Keratinocyte (primary cell): Measurements from ENCODE around the gene KCNJ9.

Experiments used
- EZH2 ChIP-seq: IDR thresholded peaks from one replicate; pipeline ENCODE4 v1.6.1; 2012; ENCODE audit warnings: inconsistent platforms, mild to moderate bottlenecking, low read length, moderate library complexity
- TF ChIP-seq, protein P1 (sequence below), 3 experiments: IDR thresholded peaks in 1 of 3; conservative IDR thresholded peaks in 1 of 3; optimal IDR thresholded peaks in 1 of 3; 2 replicates in 2 of 3; 3 replicates in 1 of 3; pipeline versions ENCODE3 to v1.5.1; 2011; ENCODE audit warnings: low read length in 3 of 3, mild to moderate bottlenecking in 3 of 3, moderate library complexity in 2 of 3, control low read depth in 1 of 3, inconsistent platforms in 1 of 3; ENCODE audit not compliant: insufficient read depth in 2 of 3; ENCODE audit errors: extremely low read depth in 1 of 3

DNA sequence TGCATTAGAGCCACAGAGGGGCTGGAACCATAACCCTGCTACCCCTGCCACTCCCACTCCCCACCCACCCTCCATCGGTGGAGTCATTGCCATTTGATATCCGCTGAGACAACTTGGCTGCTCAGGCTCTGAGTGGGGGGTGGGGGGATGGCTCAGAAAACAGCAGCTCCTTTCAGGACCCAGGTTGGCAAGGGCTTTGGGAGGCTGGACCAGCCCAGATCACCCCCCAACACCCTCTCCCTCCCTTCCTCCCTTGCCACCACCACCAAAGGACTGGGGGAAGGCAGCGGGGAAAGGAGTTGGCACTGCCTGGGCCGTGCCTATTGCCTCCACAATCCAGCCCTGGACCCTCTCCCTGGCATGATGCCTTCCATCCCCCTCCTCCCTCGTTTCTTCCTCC lies 13.1 kb upstream of the KCNJ9 start:
- TF ChIP-seq, protein P1, sequence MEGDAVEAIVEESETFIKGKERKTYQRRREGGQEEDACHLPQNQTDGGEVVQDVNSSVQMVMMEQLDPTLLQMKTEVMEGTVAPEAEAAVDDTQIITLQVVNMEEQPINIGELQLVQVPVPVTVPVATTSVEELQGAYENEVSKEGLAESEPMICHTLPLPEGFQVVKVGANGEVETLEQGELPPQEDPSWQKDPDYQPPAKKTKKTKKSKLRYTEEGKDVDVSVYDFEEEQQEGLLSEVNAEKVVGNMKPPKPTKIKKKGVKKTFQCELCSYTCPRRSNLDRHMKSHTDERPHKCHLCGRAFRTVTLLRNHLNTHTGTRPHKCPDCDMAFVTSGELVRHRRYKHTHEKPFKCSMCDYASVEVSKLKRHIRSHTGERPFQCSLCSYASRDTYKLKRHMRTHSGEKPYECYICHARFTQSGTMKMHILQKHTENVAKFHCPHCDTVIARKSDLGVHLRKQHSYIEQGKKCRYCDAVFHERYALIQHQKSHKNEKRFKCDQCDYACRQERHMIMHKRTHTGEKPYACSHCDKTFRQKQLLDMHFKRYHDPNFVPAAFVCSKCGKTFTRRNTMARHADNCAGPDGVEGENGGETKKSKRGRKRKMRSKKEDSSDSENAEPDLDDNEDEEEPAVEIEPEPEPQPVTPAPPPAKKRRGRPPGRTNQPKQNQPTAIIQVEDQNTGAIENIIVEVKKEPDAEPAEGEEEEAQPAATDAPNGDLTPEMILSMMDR (optimal IDR thresholded peaks at IDR 0.05 in 1 of 3, IDR thresholded peaks at IDR 0.05 in 1 of 3, conservative IDR thresholded peaks at IDR 0.05 in 1 of 3; ENCODE audit: extremely low read depth in 1 of 3, insufficient read depth in 2 of 3, low read length in 3 of 3): no peak
- TF ChIP-seq EZH2: no peak
